H1 (cell line): Measurements from ENCODE around the gene CAST. TPM values are rescaled to one million over a fixed set of nuclear protein-coding genes. Genes with fewer than 3 reads are reported as not detected.

Source experiments
- CTCF ChIA-PET: fragments of 300-600 bp; sonication (Branson Sonifier 250); formaldehyde crosslinking; loops from one replicate; lab custom pipeline; 2021; ENCODE audit not compliant: partially characterized antibody; lab: Charles Lee
- POLR2A ChIA-PET: fragments of 300-600 bp; sonication (Branson Sonifier 250); formaldehyde crosslinking; loops from one replicate; lab custom pipeline; 2021; ENCODE audit warnings: inconsistent platforms; ENCODE audit not compliant: partially characterized antibody; lab: Charles Lee
- DNase-seq, 2 experiments: peaks; one replicate each; pipeline versions ENCODE4 v3.0.0 to v3.0.0-alpha.2; 2010 to 2022; ENCODE audit warnings: low spot score in 2 of 2, low read depth in 1 of 2, mixed read lengths in 1 of 2
- FAIRE-seq: peaks from 2 replicates; lab custom pipeline; 2011; peaks lifted over from hg19 to GRCh38; lab: Jason Lieb, UNC
- H2AFZ ChIP-seq: 2 replicates; pipeline ENCODE4 v1.8.1; 2012; ENCODE audit warnings: low read length, inconsistent platforms
- H2AK5ac ChIP-seq: 2 replicates; pipeline ENCODE4 v1.6.1; 2013; ENCODE audit warnings: low read depth, low read length
- H2BK120ac ChIP-seq: replicated peaks from 2 replicates; pipeline ENCODE3; 2013; ENCODE audit warnings: low read depth, low read length, inconsistent platforms
- H2BK12ac ChIP-seq: 2 replicates; pipeline ENCODE4 v1.6.1; 2013; ENCODE audit warnings: low read depth, low read length
- H2BK15ac ChIP-seq: 2 replicates; pipeline ENCODE4 v1.6.1; 2013; ENCODE audit warnings: low read length
- H2BK20ac ChIP-seq: 2 replicates; pipeline ENCODE4 v1.6.1; 2013; ENCODE audit warnings: low read length
- H2BK5ac ChIP-seq: 2 replicates; pipeline ENCODE4 v1.6.1; 2013; ENCODE audit warnings: low read depth, low read length
- H3K14ac ChIP-seq: 2 replicates; pipeline ENCODE4 v1.6.1; 2013; ENCODE audit warnings: inconsistent platforms; ENCODE audit not compliant: insufficient read length
- H3K18ac ChIP-seq: 2 replicates; pipeline ENCODE4 v1.6.1; 2013; ENCODE audit warnings: low read length; ENCODE audit errors: extremely low read depth
- H3K23ac ChIP-seq: 2 replicates; pipeline ENCODE4 v1.6.1; 2013; ENCODE audit warnings: inconsistent platforms; ENCODE audit not compliant: insufficient read length
- H3K23me2 ChIP-seq: 2 replicates; pipeline ENCODE4 v1.6.1; 2013; ENCODE audit warnings: low read depth, low read length
- H3K27ac ChIP-seq: 2 replicates; pipeline ENCODE4 v1.6.1; 2011; ENCODE audit warnings: low read depth, low read length, inconsistent platforms
- H3K27me3 ChIP-seq, 4 experiments: replicated peaks in 1 of 4; 1 replicate in 1 of 4; 2 replicates in 3 of 4; pipeline versions ENCODE4 v1.6.1 to v1.8.1; 2011 to 2013; ENCODE audit warnings: low read length in 3 of 4, mild to moderate bottlenecking in 3 of 4, inconsistent platforms in 2 of 4, mixed read lengths in 2 of 4, moderate library complexity in 1 of 4; ENCODE audit not compliant: control insufficient read depth in 3 of 4, insufficient read depth in 3 of 4; ENCODE audit errors: extremely low read depth in 1 of 4
- H3K36me3 ChIP-seq, 4 experiments: 2 replicates each; pipeline versions ENCODE4 v1.6.1 to v1.8.1; 2011 to 2013; ENCODE audit warnings: mild to moderate bottlenecking in 4 of 4, low read length in 3 of 4, moderate library complexity in 2 of 4, control low read depth in 1 of 4, inconsistent platforms in 1 of 4; ENCODE audit not compliant: insufficient read depth in 4 of 4, control insufficient read depth in 2 of 4
- H3K4ac ChIP-seq: replicated peaks from 2 replicates; pipeline ENCODE3; 2013; ENCODE audit warnings: low read length, low read depth, mixed read lengths, inconsistent platforms; ENCODE audit not compliant: insufficient read length
- H3K4me1 ChIP-seq, 4 experiments: replicated peaks in 1 of 4; 1 replicate in 1 of 4; 2 replicates in 3 of 4; pipeline versions ENCODE4 v1.6.1 to v1.8.1; 2011 to 2013; ENCODE audit warnings: low read length in 3 of 4, inconsistent platforms in 2 of 4, mixed read lengths in 1 of 4; ENCODE audit not compliant: insufficient read depth in 4 of 4, control insufficient read depth in 3 of 4
- H3K4me2 ChIP-seq, 2 experiments: 2 replicates each; pipeline versions ENCODE4 v1.6.1 to v1.8.1; 2011 to 2013; ENCODE audit warnings: low read depth in 2 of 2, low read length in 2 of 2, control low read depth in 1 of 2, inconsistent platforms in 1 of 2, mild to moderate bottlenecking in 1 of 2; ENCODE audit not compliant: insufficient read depth in 1 of 2
- H3K4me3 ChIP-seq, 4 experiments: fragments of 200-600, 300-600 bp in 1 of 4; sonication (generic), shearing (Covaris generic), sonication (Bioruptor Twin) in 1 of 4; 2 replicates each; pipeline versions ENCODE4 v1.5.1 to v1.8.1; 2011 to 2016; ENCODE audit warnings: low read length in 4 of 4, low read depth in 3 of 4, control low read depth in 2 of 4, inconsistent platforms in 2 of 4, mild to moderate bottlenecking in 2 of 4, mixed read lengths in 1 of 4, moderate library complexity in 1 of 4; ENCODE audit not compliant: insufficient read depth in 2 of 4; ENCODE audit errors: extremely low read depth in 1 of 4
- H3K56ac ChIP-seq: replicated peaks from 2 replicates; pipeline ENCODE3; 2013; ENCODE audit warnings: low read depth, mild to moderate bottlenecking, mixed read lengths, low read length, inconsistent platforms; ENCODE audit not compliant: insufficient read length
- H3K79me1 ChIP-seq: 2 replicates; pipeline ENCODE4 v1.6.1; 2013; ENCODE audit warnings: low read depth, low read length, control low read depth
- H3K79me2 ChIP-seq, 2 experiments: 2 replicates each; pipeline versions ENCODE4 v1.6.1 to v1.8.1; 2012 to 2013; ENCODE audit warnings: low read length in 2 of 2, mild to moderate bottlenecking in 2 of 2, inconsistent platforms in 1 of 2; ENCODE audit not compliant: insufficient read depth in 2 of 2, control insufficient read depth in 1 of 2
- H3K9ac ChIP-seq, 4 experiments: replicated peaks in 1 of 4; 1 replicate in 1 of 4; 2 replicates in 3 of 4; pipeline versions ENCODE4 v1.6.1 to v1.8.1; 2011 to 2013; ENCODE audit warnings: low read depth in 3 of 4, low read length in 3 of 4, control low read depth in 2 of 4, mild to moderate bottlenecking in 2 of 4, moderate library complexity in 2 of 4, inconsistent platforms in 1 of 4; ENCODE audit errors: extremely low read depth in 1 of 4
- H3K9me3 ChIP-seq, 2 experiments: 2 replicates each; pipeline versions ENCODE4 v1.6.1 to v1.8.1; 2012 to 2013; ENCODE audit warnings: mild to moderate bottlenecking in 2 of 2, moderate library complexity in 2 of 2, control low read depth in 1 of 2, inconsistent platforms in 1 of 2, low read depth in 1 of 2, low read length in 1 of 2, mixed read lengths in 1 of 2; ENCODE audit not compliant: insufficient read depth in 2 of 2
- H4K20me1 ChIP-seq, 2 experiments: replicated peaks in 1 of 2; 2 replicates each; pipeline versions ENCODE3 to v1.8.1; 2011 to 2013; ENCODE audit warnings: inconsistent platforms in 2 of 2, low read length in 2 of 2, mild to moderate bottlenecking in 1 of 2; ENCODE audit not compliant: insufficient read depth in 2 of 2, control insufficient read depth in 1 of 2
- H4K5ac ChIP-seq: 2 replicates; pipeline ENCODE4 v1.6.1; 2013; ENCODE audit warnings: low read length, low read depth, mixed read lengths, inconsistent platforms; ENCODE audit not compliant: insufficient read length
- H4K8ac ChIP-seq: 2 replicates; pipeline ENCODE4 v1.8.0; 2013; ENCODE audit warnings: mild to moderate bottlenecking, moderate library complexity, low read length, inconsistent platforms; ENCODE audit not compliant: insufficient read depth; ENCODE audit errors: extremely low read depth
- H4K91ac ChIP-seq: replicated peaks from 2 replicates; pipeline ENCODE3; 2013; ENCODE audit warnings: low read length, mixed read lengths, inconsistent platforms; ENCODE audit not compliant: insufficient read length
- ASH2L ChIP-seq: fragments of 200-600, 300-600 bp; sonication (generic); IDR thresholded peaks from one replicate; pipeline ENCODE4 v1.7.1; 2017; ENCODE audit warnings: low read length
- CHD2 ChIP-seq: IDR thresholded peaks from 2 replicates; pipeline ENCODE4 v1.6.1; 2012; ENCODE audit warnings: low read length, improper control_type of control experiment
- WGBS, 2 experiments: shearing (Covaris generic) in 1 of 2; methylation state at CpG; one replicate each; pipeline versions ENCODE4 v1.1.6 to v1.1.7; 2013 to 2015; ENCODE audit warnings: low lambda C conversion rate in 2 of 2, mixed read lengths in 2 of 2, inconsistent platforms in 1 of 2, low coverage in 1 of 2, missing lambda C conversion rate in 1 of 2; ENCODE audit not compliant: insufficient replicate concordance in 2 of 2, insufficient coverage in 1 of 2, insufficient read length in 1 of 2; ENCODE audit errors: extremely low coverage in 1 of 2, missing lambda C conversion rate in 1 of 2; 5-methylcytosine and 5-hydroxymethylcytosine counted together
- polyA plus RNA-seq, 7 experiments: library from polyadenylated mRNA; depleted of rRNA in 3 of 7; stranded (reverse) in 5 of 7; unstranded in 2 of 7; fragments of >200 nt in 5 of 7; fragments of 200-250 nt in 2 of 7; gene quantifications; 1 replicate in 5 of 7; 2 replicates in 1 of 7; 4 replicates in 1 of 7; pipeline versions ENCODE4 v1.2.1 to v1.2.3, GENCODE V29; 2011 to 2013; ENCODE audit warnings: missing spikeins in 2 of 7, mixed read lengths in 2 of 7
- total RNA-seq: library from RNA; stranded (reverse); fragmentation: NEBNext Ultra II Directional; extraction: Animal tissue kit (Norgen Biotek cat#: 25700); gene quantifications from 2 replicates; pipeline ENCODE4 v1.2.1, GENCODE V29; 2021

Gene CAST
- total and polyA plus RNA-seq, 2 of the 8 experiments (the other 6 are each of a cell fraction or from before 2014, with no cell fraction given): 9.0 to 48.2 TPM

- Histone ChIP-seq H3K9me3 (no peaks in the 10 kb centered on the region), H2BK120ac (no peak overlapping the region), H3K27me3 (no peaks in the 10 kb centered on the region; a peak in 2 of 7 replicates), H3K4me3 (no peak overlapping the region), H3K36me3 (no peaks in the 10 kb centered on the region), H4K20me1 (no peaks in the 10 kb centered on the region), H3K79me1 (no peaks in the 10 kb centered on the region), H3K4ac (no peak overlapping the region), H4K91ac (no peak overlapping the region), H3K14ac (no peak overlapping the region), H2BK12ac (no peak overlapping the region), H3K9ac (no peak overlapping the region), H3K79me2 (no peaks in the 10 kb centered on the region), H3K23ac (no peak overlapping the region), H3K4me1 (peaks cover 0 to 5% (median 2%) of the 10 kb centered on the region in 4 experiments; a peak in 3 of 7 replicates), H3K23me2 (peaks cover 3% of the 10 kb centered on the region), H2BK5ac (no peak overlapping the region), H2AK5ac (no peak overlapping the region), H3K56ac (no peak overlapping the region), H3K4me2 (no peak overlapping the region), H2BK20ac (no peak overlapping the region), H2BK15ac (no peak overlapping the region), H3K27ac (no peak overlapping the region), H3K18ac (no peak overlapping the region), H4K5ac (no peak overlapping the region), H4K8ac (no peak overlapping the region), H2AFZ (no peak overlapping the region)
- ChIA-PET CTCF (interaction anchor here (0.6 to 2.2 kb wide), 4 partner anchors 10 to 387 kb away, joined by 3 to 9 read pairs (median 3); no protein-coding TSS in a partner anchor), POLR2A (interaction anchor here (2.5 kb wide), 1 partner anchor 41 kb away, joined by 6 read pairs; no protein-coding TSS in a partner anchor)
- FAIRE-seq: no peak
- 89% methylated on average over 9 of the region's 9 CpGs; no CpG with 5 or more reads in 1 of the 2 experiments for WGBS, 2 experiments
- no peak for DNase-seq
- no peak for TF ChIP-seq CHD2
- TF ChIP-seq ASH2L: no peak
These were observed 147.7 kb downstream of the CAST start for GRCh38 chr5:96809921-96810320.
